GM10248 (cell line): ENCODE measurements around the gene POLD4.

Experiments
- CTCF ChIA-PET: fragments of 300-600 bp; sonication (Branson Sonifier 250); formaldehyde crosslinking; extraction: SDS; loops from one replicate; lab custom pipeline; 2021; ENCODE audit warnings: antibody characterized with exemption; lab: Yijun Ruan, JAX
- POLR2A ChIA-PET: fragments of 350-650 bp; sonication (Branson Sonifier 250); formaldehyde crosslinking; extraction: SDS; loops from one replicate; lab custom pipeline; 2020; ENCODE audit warnings: antibody characterized with exemption; lab: Yijun Ruan, JAX
- DNase-seq: peaks from one replicate; pipeline ENCODE4 v3.0.0; 2012; ENCODE audit errors: extremely low spot score
- CTCF ChIP-seq: IDR thresholded peaks from 2 replicates; pipeline ENCODE4 v1.5.1; 2012; ENCODE audit warnings: mild to moderate bottlenecking, low read depth; ENCODE audit errors: extremely low read depth, missing control alignments, control extremely low read depth

Gene POLD4

GRCh38 chr11:67355023-67355793 is 1.9 kb upstream of the POLD4 start:
- peak; percentile 5 for DNase-seq
- TF ChIP-seq CTCF: no peak
- ChIA-PET CTCF (interaction anchor here (1.0 to 37.4 kb wide), 7 partner anchors 7 to 161 kb away, joined by 3 to 1573 read pairs (median 14); partner anchors contain the start of genes CDK2AP2, CLCF1, PPP1CA and RAD9A), POLR2A (no interaction called here)

GRCh38 chr11:67354075-67355022 is 1.0 kb upstream of the POLD4 start:
- ChIA-PET CTCF (interaction anchor here (1.1 to 37.4 kb wide), 9 partner anchors 8 to 260 kb away, joined by 3 to 1573 read pairs (median 4); partner anchors contain the start of genes CLCF1, CORO1B, PPP1CA and RAD9A), POLR2A (interaction anchor here (0.6 to 1.5 kb wide), 5 partner anchors 8 to 114 kb away, joined by 3 to 4 read pairs (median 3); partner anchors contain the start of gene RAD9A)
- TF ChIP-seq CTCF: no peak
- DNase-seq: peak; percentile 32

GRCh38 chr11:67352546-67353316 is 615 bp downstream of the POLD4 start:
- TF ChIP-seq CTCF: no peak
- ChIA-PET CTCF (interaction anchor here (1.0 to 37.4 kb wide), 13 partner anchors 8 to 262 kb away, joined by 3 to 1573 read pairs (median 4); partner anchors contain the start of genes CLCF1, CORO1B, GRK2 and KDM2A), POLR2A (interaction anchor here (0.6 to 1.5 kb wide), 9 partner anchors 9 to 81 kb away, joined by 3 to 7 read pairs (median 4); partner anchors contain the start of gene PPP1CA)
- peak; percentile 62 for DNase-seq

- DNase-seq: peak; percentile 78
- POLR2A ChIA-PET: interaction anchor here (0.6 to 1.3 kb wide), 5 partner anchors 22 to 137 kb away, joined by 3 to 6 read pairs (median 4); no protein-coding TSS in a partner anchor
- TF ChIP-seq CTCF: peak; percentile 94
Observed at GRCh38 chr11:67351275-67352005, 1.9 kb downstream of the POLD4 start.

GRCh38 chr11:67349928-67350465 is 3.3 kb downstream of the POLD4 start:
- ChIA-PET CTCF (interaction anchor here (1.4 to 37.4 kb wide), 7 partner anchors 10 to 161 kb away, joined by 3 to 1573 read pairs (median 45); partner anchors contain the start of genes CLCF1, PPP1CA, RAD9A and TBC1D10C), POLR2A (interaction anchor here (0.6 to 1.3 kb wide), 2 partner anchors 31 to 81 kb away, joined by 6 to 7 read pairs; no protein-coding TSS in a partner anchor)
- TF ChIP-seq CTCF: no peak
- DNase-seq: no peak

More at GRCh38 chr11:67351275-67352005, 1.9 kb downstream of the POLD4 start:
- CTCF ChIA-PET: interaction anchor here (0.7 to 37.4 kb wide), 35 partner anchors 10 to 295 kb away, joined by 3 to 1573 read pairs (median 5); partner anchors contain the start of genes ANKRD13D, CABP4, CLCF1 and KDM2A
